Bone marrow (tissue), 2 donors: ENCODE results near the gene SKI.
"Not testable (repeated sequence)": the region's sequence is repeated elsewhere in the genome, so short reads cannot be mapped to it uniquely, and the experiment has no call there.

Source experiments
- DNase-seq, 2 donors: peaks; one replicate each; lab custom pipeline; 2025; lab: John Stamatoyannopoulos, UW

The SKI gene

DNA sequence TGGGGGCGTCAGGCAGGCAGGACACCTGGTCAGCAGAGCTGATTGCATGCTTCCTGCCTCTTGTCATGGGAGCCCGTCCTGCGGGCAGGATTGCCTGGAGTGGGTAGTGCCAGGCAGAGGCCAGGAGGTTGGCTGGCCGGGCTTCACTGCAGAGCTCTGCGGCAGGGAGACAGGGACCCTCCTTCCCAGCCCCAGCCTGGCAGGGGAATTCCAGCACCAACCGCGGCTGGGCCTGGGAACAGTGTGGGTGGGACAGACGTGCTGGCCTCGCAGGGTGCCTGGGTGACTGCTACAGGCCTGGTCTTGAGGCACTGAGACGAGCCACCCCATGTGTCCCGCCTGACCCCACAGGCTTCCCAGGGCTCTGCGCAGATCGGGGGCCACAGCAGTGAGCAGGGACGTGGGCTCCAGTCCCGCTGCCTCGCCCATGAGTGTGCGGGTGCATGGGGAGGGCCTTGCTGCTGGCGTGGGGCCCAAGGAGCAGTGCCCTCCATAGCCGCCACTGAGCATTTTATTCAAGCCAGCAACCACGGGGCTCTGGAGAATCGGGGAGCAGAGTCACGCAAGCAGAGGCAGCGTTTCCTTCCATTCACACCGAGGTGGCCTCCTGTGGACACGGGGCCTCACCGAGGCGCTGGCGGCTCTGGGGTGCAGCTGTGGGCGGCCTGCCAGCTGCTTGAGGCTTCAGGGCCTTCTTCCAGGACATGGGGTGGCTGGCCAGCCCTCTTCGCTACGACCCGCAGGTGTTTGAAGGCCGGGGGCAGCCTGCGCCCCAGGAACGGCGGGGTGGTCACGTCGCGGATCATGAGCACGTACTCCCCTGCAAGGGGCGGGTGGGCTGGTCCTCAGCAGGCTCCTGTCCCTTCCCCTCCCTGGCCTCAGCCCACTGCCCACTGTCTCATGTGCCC, 92.9 kb downstream of the SKI start:
- DNase-seq: no peak

DNA sequence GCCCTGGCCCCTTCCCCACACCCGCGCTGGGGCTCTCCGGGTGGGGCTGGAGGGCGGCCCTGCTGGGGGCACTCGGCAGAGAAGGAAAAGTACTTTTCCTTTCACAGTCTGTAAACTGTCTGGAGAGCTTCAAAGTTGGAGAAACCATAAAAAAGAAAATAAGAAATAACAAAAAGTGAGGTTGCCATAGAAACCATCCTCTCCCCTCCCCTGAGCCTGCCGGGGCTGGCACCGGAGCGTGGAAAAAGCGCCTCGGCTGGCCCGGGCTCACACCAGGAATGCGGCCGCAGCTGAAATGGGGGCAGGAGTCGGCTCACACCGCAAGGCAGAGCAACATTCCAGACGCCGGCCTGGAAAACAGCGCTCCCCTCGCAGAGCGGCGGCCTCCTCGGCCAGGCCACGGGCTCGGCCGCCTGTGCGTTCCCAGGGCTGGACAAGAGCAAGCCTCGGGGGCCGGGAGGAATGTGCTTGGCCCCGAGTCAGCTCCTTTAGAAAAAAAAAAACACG, 94.0 kb downstream of the SKI start:
- no peak for DNase-seq

DNA sequence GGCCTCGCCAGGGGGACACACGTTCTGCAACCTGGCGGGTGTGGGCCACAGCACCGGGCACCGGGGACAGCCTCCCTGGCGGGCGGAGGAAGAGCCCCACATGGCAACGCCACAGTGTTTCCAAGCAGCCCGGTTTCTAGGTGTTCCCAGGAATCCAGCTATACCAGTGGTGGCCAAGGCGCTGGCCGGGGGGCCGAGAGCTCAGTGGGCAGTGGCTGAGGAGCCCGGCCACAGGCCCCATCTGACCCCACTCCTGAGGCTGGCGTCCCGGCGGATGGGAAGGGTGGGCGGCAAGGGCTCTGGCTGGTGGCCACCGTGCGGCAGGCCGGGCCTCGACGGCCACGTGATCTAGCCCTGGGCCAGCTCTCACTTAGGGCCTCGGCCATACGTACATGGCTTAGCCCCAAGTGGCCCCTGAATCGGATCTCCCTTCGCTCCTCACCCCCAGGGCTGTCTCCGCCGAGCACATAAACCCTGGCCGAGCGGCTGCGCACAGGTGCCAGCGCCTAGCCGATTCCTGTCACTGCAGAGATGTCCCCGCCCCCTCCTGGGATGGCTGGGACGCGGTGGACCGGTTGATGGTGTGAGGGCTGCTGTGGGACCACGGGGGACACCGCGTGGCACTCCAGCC, 94.6 kb downstream of the SKI start:
- no peak for DNase-seq

- no peak for DNase-seq
These were observed 95.4 kb downstream of the SKI start for GRCh38 chr1:2323451-2323974.

GRCh38 chr1:2324553-2325366, 96.6 kb downstream of the SKI start:
- no peak for DNase-seq

DNA sequence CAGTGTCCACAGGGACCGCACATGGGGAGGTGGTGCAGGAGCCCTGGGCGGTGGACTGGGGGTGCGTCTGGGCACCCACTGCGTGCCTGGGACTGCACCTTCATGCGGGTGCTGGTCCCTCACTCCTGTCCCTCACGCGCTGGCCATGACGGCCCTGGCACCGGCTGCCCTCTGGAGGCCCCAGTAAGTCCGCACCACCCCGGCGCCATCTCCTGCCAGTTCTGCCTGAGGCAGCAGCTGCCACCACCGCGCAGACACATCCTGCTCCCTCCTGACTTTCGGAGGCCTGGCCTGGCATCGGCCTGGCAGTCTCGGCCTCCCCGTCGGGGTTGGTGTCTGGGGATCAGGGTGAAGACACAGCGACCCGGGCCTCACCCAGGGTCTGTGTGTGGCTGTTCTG, 98.4 kb downstream of the SKI start:
- no peak for DNase-seq

DNA sequence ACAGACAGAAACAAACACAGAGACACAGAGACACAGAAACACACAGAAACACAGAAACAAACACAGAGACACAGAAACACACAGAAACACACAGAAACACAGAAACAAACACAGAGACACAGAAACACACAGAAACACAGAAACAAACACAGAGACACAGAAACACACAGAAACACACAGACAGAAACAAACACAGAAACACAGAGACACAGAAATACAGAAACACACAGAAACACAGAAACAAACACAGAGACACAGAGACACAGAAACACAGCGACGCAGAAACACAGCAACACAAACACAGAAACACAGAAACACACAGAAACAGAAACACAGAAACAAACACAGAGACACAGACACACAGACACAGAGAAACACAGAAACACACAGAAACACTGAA, 99.0 kb downstream of the SKI start:
- not testable (repeated sequence) for DNase-seq

GRCh38 chr1:2327841-2328240, 99.7 kb downstream of the SKI start:
- no peak for DNase-seq

DNA sequence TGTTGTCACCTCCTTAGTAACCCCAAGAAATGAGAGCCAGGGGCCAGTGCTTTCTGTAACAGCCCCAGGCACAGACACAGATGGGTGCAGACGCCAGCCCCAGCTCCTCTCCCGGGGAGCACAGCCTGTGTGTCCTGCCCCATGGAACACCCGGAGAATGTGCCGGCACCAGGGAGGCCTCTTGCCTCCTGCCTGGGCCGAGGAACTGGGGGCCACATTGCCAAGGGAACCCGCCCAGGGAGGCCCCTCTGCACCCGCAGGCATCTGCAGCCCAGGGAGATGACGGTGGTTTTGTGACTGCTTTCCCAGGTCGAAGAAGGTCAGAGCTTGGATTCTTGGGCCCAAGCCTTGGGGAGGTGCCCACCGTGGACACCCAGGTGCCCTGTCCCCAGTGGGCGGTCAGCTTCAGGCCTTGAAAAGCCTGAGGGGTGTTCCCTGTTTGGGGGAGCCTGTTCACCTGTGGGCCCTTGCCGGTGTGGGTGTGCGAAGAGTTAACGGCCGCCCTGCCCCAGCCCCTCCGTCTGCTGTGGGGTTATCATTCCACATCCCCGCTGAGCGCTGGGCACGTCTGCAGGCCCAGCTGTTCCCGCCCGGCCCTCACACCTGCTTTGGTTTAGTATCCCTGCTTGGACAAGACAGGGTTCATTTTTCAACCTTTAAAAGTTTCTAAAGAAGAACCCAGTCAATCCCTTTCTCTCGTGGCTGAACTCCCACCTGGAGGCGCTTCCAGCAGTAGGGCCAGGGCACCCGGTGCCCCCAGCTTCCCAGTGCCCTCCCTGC, 100.7 kb downstream of the SKI start:
- no peak for DNase-seq

- no peak for DNase-seq
These were observed 101.9 kb downstream of the SKI start for GRCh38 chr1:2330035-2330434.

DNA sequence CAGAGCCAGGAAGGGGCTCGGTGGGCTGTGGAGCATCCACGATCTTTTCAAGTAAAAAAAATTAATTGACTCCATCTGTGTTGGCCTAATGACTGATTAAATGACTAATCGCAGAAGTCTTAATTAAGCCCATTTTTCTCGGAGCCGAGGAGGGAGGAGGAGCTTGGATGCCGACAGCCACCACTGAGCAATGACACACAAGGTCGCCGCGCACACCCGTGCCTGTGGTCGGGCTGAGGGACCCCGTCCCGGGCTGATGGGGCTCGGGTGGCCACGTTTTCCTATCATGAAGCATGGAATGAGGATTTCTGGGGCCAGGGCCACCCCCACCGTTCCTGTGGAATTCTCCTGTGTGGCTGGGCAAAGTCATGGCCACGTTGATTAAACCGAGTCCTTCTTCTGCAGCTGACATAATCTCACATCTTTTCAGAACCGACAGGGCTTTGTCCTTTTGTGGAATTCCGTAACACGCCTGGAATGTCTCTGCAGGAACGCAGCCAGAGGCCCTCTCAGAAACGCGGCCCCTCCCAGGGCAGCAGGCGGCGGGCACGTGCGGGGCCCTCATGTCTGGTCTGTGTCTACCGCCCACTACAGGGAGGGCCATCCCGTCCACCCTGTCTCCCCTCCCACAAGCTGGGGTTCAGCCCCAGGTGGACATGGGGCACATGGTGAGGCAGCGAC, 102.5 kb downstream of the SKI start:
- no peak for DNase-seq

- DNase-seq: no peak
These were observed 103.1 kb downstream of the SKI start for GRCh38 chr1:2331200-2331544.

DNA sequence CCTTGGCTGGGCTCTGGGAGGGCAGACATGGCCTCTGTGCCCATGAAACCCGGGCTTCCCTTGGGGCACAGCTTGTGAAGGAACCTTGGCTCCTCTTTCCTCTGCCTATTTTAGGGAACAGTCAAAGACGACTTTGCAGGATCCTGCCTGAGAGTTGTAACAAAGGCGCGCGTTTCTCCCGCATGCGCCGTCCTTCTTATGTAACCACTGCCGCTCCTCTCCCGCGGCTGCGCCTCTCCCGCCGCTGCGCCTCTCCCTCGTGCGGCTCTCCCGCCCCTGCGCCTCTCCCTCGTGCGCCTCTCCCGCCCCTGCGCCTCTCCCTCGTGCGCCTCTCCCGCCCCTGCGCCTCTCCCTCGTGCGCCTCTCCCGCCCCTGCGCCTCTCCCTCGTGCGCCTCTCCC, 103.5 kb downstream of the SKI start:
- DNase-seq: not testable (repeated sequence)

GRCh38 chr1:2334366-2334765, 106.2 kb downstream of the SKI start:
- no peak for DNase-seq

- DNase-seq: no peak
These were observed 106.9 kb downstream of the SKI start for GRCh38 chr1:2334883-2335534.

GRCh38 chr1:2335721-2336455, 107.8 kb downstream of the SKI start:
- no peak for DNase-seq

- no peak for DNase-seq
These were observed 108.4 kb downstream of the SKI start for GRCh38 chr1:2336499-2336898.

GRCh38 chr1:2337081-2337480, 109.0 kb downstream of the SKI start:
- DNase-seq: no peak

- no peak for DNase-seq
These were observed 109.4 kb downstream of the SKI start for GRCh38 chr1:2337501-2337900.
